Measurements from ENCODE around the gene PBX1. TPM values are rescaled to one million over a fixed set of nuclear protein-coding genes. Genes with fewer than 3 reads are reported as not detected.

The PBX1 gene
- total and polyA plus RNA-seq, 8 donors: 17.3 to 113 (median 91.9) TPM

DNA sequence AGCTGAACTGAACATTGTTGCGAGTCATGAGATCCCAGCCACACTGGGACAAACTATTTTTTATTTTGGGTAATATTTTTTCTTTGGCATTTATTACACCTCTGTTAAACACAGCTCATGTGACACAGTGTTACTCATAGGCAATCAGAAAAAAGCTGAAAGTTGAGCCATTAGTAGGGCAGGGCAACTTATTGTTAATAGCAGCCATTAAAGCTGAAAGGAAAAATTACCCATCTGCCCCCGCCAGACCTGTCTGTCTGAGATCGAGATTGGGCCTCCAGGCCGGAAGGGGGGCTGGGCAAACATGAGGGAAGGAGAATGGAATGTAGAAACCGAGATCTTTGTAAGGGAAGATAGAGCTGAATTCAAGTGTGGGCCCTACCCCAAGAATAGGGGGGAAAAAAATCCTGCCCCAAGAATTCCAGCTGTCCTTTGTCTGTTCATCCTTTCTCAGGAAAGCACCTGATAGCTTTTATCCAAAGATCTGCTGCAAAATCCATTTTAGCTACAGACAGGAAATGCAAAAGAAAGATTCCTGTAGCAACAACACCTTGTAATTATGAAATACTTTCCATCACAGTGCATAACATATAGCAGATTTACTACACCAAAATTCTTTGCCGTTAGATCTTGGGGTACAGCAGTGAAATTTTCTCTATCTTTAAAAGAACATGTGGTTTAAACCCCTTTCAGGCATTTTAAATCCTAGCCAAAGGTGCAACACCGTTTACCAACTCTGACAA is 212.8 kb downstream of the PBX1 start:
- TF ChIP-seq, protein P1, sequence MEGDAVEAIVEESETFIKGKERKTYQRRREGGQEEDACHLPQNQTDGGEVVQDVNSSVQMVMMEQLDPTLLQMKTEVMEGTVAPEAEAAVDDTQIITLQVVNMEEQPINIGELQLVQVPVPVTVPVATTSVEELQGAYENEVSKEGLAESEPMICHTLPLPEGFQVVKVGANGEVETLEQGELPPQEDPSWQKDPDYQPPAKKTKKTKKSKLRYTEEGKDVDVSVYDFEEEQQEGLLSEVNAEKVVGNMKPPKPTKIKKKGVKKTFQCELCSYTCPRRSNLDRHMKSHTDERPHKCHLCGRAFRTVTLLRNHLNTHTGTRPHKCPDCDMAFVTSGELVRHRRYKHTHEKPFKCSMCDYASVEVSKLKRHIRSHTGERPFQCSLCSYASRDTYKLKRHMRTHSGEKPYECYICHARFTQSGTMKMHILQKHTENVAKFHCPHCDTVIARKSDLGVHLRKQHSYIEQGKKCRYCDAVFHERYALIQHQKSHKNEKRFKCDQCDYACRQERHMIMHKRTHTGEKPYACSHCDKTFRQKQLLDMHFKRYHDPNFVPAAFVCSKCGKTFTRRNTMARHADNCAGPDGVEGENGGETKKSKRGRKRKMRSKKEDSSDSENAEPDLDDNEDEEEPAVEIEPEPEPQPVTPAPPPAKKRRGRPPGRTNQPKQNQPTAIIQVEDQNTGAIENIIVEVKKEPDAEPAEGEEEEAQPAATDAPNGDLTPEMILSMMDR (IDR thresholded peaks at IDR 0.05): no peak
- Histone ChIP-seq H3K4me3 (no peak overlapping the region), H3K27me3 (no peaks in the 10 kb centered on the region), H3K9me3 (no peaks in the 10 kb centered on the region), H3K36me3 (no peaks in the 10 kb centered on the region), H3K4me1 (peaks cover 65 to 88% (median 80%) of the 10 kb centered on the region in 3 donors), H3K27ac (peak overlapping the region; percentile 51 to 89 (median 76))
- DNase-seq (peak in 4 of 6 donors; percentile 43 to 66 (median 52)), FAIRE-seq (no peak), ATAC-seq (peak; percentile 21 to 44 (median 32))
- WGBS, 2 donors: 17 to 22% methylated on average over 7 of the region's 7 CpGs
- intact Hi-C loops (cut with DNase I): no loop called here

- 45 to 49% methylated on average over 4 of the region's 4 CpGs for WGBS, 2 donors
- FAIRE-seq (no peak), DNase-seq (peak; percentile 60 to 74 (median 69)), ATAC-seq (peak; percentile 61 to 80 (median 68))
- Histone ChIP-seq H3K4me1 (peaks cover 65 to 86% (median 80%) of the 10 kb centered on the region in 3 donors), H3K36me3 (no peaks in the 10 kb centered on the region), H3K9me3 (no peaks in the 10 kb centered on the region), H3K27ac (peak overlapping the region; percentile 51 to 89 (median 76)), H3K27me3 (no peaks in the 10 kb centered on the region), H3K4me3 (no peak overlapping the region)
- TF ChIP-seq, protein P1 (IDR thresholded peaks at IDR 0.05): no peak
- intact Hi-C loops (cut with DNase I): no loop called here
These were observed 213.7 kb downstream of the PBX1 start for GRCh38 chr1:164772635-164773034.

- H3K4me1 ChIP-seq: peaks cover 70 to 86% (median 81%) of the 10 kb centered on the region in 3 donors
- no peaks in the 10 kb centered on the region for H3K27me3 ChIP-seq
- no peak overlapping the region for H3K4me3 ChIP-seq
- no peak for DNase-seq
- TF ChIP-seq, protein P1 (IDR thresholded peaks at IDR 0.05): no peak
- H3K27ac ChIP-seq: peak overlapping the region; percentile 51 to 89 (median 76)
- no peak for ATAC-seq
- intact Hi-C loops (cut with DNase I): no loop called here
- H3K9me3 ChIP-seq: no peaks in the 10 kb centered on the region
- no peaks in the 10 kb centered on the region for H3K36me3 ChIP-seq
- FAIRE-seq: no peak
- WGBS, 2 donors: 68 to 75% methylated on average over 5 of the region's 5 CpGs
These were observed 214.1 kb downstream of the PBX1 start for GRCh38 chr1:164773102-164773501.

- ATAC-seq (peak; percentile 18 to 24 (median 22)), DNase-seq (no peak), FAIRE-seq (no peak)
- 28 to 35% methylated on average over 4 of the region's 4 CpGs for WGBS, 2 donors
- Histone ChIP-seq H3K27me3 (no peaks in the 10 kb centered on the region), H3K9me3 (no peaks in the 10 kb centered on the region), H3K4me3 (peak overlapping the region in 1 of 4 donors; percentile 1), H3K36me3 (no peaks in the 10 kb centered on the region), H3K4me1 (peaks cover 82 to 84% (median 82%) of the 10 kb centered on the region in 3 donors), H3K27ac (peak overlapping the region; percentile 48 to 89 (median 75))
- intact Hi-C loops (cut with DNase I): no loop called here
- TF ChIP-seq, protein P1 (IDR thresholded peaks at IDR 0.05): no peak
These were observed 215.4 kb downstream of the PBX1 start for GRCh38 chr1:164774413-164774812.
